WERI-Rb-1 (cell line): Measurements from ENCODE around the gene VAV3.

Experiments used
- DNase-seq: peaks from one replicate; pipeline ENCODE4 v3.0.0-alpha.2; 2020
- H3K27ac ChIP-seq: fragments of 250-450 bp; sonication (Bioruptor Pico); 2 replicates; pipeline ENCODE4 v1.5.1; 2020; ENCODE audit warnings: mild to moderate bottlenecking, moderate library complexity
- H3K27me3 ChIP-seq: fragments of 250-450 bp; sonication (Bioruptor Pico); 2 replicates; pipeline ENCODE4 v1.5.1; 2021; ENCODE audit warnings: mild to moderate bottlenecking, low read depth, moderate library complexity; ENCODE audit not compliant: insufficient read depth, severe bottlenecking
- H3K36me3 ChIP-seq: fragments of 250-450 bp; sonication (Bioruptor Pico); 2 replicates; pipeline ENCODE4 v1.5.1; 2020; ENCODE audit warnings: mild to moderate bottlenecking, moderate library complexity
- H3K4me3 ChIP-seq: 2 replicates; pipeline ENCODE4 v1.5.1; 2011; ENCODE audit warnings: low read depth, mild to moderate bottlenecking, control low read depth, low read length
- H3K9me3 ChIP-seq: fragments of 250-450 bp; sonication (Bioruptor Pico); 2 replicates; pipeline ENCODE4 v1.5.1; 2021; ENCODE audit warnings: mild to moderate bottlenecking, moderate library complexity; ENCODE audit not compliant: severe bottlenecking
- CTCF ChIP-seq: IDR thresholded peaks from 2 replicates; pipeline ENCODE4 v1.5.1; 2011; ENCODE audit warnings: low read depth, mild to moderate bottlenecking, control low read depth, inconsistent platforms, low read length

Gene VAV3

GRCh38 chr1:107588321-107588720 lies 376.7 kb downstream of the VAV3 start:
- TF ChIP-seq CTCF = no peak

DNA sequence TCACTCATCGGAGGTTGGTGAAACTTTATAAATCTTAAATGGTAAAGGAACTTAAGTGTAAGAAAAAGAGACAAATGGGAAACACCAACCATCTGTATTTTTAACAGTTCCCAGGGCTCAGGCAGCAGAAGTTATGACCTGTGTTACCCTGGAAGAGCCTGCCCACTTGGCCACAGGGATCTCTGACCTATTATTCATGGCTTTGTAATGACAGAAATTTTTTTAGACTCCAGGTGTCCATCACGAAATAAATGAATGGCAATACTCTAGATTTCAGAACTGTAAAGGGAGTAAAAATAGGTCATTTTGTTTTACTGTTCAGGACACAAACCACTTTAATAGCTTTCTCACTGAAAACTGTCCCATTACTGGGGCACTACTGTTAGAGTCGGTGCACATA lies 389.8 kb downstream of the VAV3 start:
- no peak overlapping the region for H3K27ac ChIP-seq
- no peaks in the 10 kb centered on the region for H3K36me3 ChIP-seq
- no peaks in the 10 kb centered on the region for H3K27me3 ChIP-seq
- DNase-seq = no peak
- TF ChIP-seq CTCF = no peak
- H3K9me3 ChIP-seq = no peaks in the 10 kb centered on the region
- no peak overlapping the region for H3K4me3 ChIP-seq

More at GRCh38 chr1:107588321-107588720, 376.7 kb downstream of the VAV3 start:
- no peaks in the 10 kb centered on the region for H3K27me3 ChIP-seq
- H3K9me3 ChIP-seq = no peaks in the 10 kb centered on the region
- H3K4me3 ChIP-seq = no peak overlapping the region
- DNase-seq = no peak
- H3K36me3 ChIP-seq = no peaks in the 10 kb centered on the region
- H3K27ac ChIP-seq = no peak overlapping the region

- no peak overlapping the region for H3K4me3 ChIP-seq
- no peak for DNase-seq
- H3K27ac ChIP-seq = no peak overlapping the region
- H3K36me3 ChIP-seq = no peaks in the 10 kb centered on the region
- no peaks in the 10 kb centered on the region for H3K27me3 ChIP-seq
- H3K9me3 ChIP-seq = no peaks in the 10 kb centered on the region
- no peak for TF ChIP-seq CTCF
Measured at GRCh38 chr1:107574044-107574443, 390.9 kb downstream of the VAV3 start.

- no peak overlapping the region for H3K27ac ChIP-seq
Measured at GRCh38 chr1:107572674-107573211, 392.2 kb downstream of the VAV3 start.

DNA sequence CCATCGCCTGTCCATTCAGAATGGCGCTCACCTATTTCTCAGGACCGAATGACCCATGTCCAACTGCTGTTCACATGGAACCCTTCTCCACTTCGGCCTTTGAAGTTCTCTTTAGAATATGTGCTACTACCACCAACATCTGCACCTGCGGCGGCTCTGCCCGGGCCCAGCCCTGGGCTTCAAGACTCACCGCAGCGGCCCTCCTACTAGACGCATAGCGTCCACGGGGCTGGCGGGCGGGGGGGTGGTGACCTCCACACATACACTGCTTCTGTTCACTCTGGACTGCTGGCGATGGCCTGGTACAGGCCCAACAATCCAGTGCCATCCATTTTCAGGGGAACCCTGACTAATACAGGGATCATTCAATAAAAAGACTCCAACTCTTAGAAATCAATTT lies 394.2 kb downstream of the VAV3 start:
- Histone ChIP-seq H3K27ac (no peak overlapping the region), H3K4me3 (no peak overlapping the region), H3K27me3 (no peaks in the 10 kb centered on the region), H3K9me3 (no peaks in the 10 kb centered on the region), H3K36me3 (no peaks in the 10 kb centered on the region)
- DNase-seq = no peak
- TF ChIP-seq CTCF = no peak

More at GRCh38 chr1:107572674-107573211, 392.2 kb downstream of the VAV3 start:
- peak; percentile 23 for DNase-seq
- Histone ChIP-seq H3K27me3 (no peaks in the 10 kb centered on the region), H3K4me3 (no peak overlapping the region), H3K36me3 (no peaks in the 10 kb centered on the region), H3K9me3 (no peaks in the 10 kb centered on the region)
- TF ChIP-seq CTCF = no peak

DNA sequence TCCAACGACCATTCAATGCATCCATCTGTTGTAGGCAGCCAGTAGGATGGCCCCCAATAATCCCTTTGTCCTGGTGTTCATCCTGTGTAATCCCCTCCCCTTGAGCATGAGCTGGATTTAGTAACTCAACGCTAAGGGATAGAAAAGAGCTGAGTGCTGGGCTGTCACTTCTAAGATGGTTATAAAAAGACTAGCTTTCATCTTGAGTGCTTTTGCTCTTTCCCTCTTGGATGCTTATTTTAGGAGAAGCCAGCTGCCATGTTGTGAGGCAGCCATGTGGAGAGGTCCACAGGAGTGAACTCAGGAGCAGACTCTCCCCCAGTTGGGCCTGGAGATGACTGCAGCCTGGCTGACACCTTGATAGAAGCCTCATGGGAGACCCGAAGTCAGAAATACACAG lies 401.5 kb downstream of the VAV3 start:
- H3K27ac ChIP-seq = peak overlapping the region; percentile 69
- no peak overlapping the region for H3K4me3 ChIP-seq
- H3K27me3 ChIP-seq = no peaks in the 10 kb centered on the region
- DNase-seq = peak; percentile 84
- no peak for TF ChIP-seq CTCF
- H3K9me3 ChIP-seq = no peaks in the 10 kb centered on the region
- no peaks in the 10 kb centered on the region for H3K36me3 ChIP-seq
